H9 (cell line): ENCODE measurements around the gene LIX1. TPM values are rescaled to one million over a fixed set of nuclear protein-coding genes. Genes with fewer than 3 reads are reported as not detected.

Experiments used
- DNase-seq: peaks from one replicate; pipeline ENCODE4 v3.0.0-alpha.2; 2017
- H2AFZ ChIP-seq: one replicate; pipeline ENCODE4 v1.6.1; 2013; ENCODE audit warnings: mild to moderate bottlenecking, low read length, control low read depth, moderate library complexity
- H2AK5ac ChIP-seq: 2 replicates; pipeline ENCODE4 v1.6.1; 2013; ENCODE audit warnings: low read length, control low read depth, mixed read lengths; ENCODE audit not compliant: insufficient read length
- H2BK120ac ChIP-seq: one replicate; pipeline ENCODE4 v1.6.1; 2013; ENCODE audit warnings: low read depth, mild to moderate bottlenecking, low read length, control low read depth, inconsistent platforms; ENCODE audit not compliant: poor library complexity, severe bottlenecking
- H2BK12ac ChIP-seq: 2 replicates; pipeline ENCODE4 v1.6.1; 2013; ENCODE audit warnings: low read length, control low read depth, mixed read lengths, low read depth; ENCODE audit not compliant: insufficient read length
- H2BK15ac ChIP-seq: 2 replicates; pipeline ENCODE4 v1.6.1; 2013; ENCODE audit warnings: low read depth, low read length, control low read depth
- H2BK20ac ChIP-seq: one replicate; pipeline ENCODE4 v1.6.1; 2013; ENCODE audit warnings: low read depth, mild to moderate bottlenecking, low read length, control low read depth, inconsistent platforms; ENCODE audit not compliant: poor library complexity, severe bottlenecking
- H2BK5ac ChIP-seq: 2 replicates; pipeline ENCODE4 v1.6.1; 2013; ENCODE audit warnings: low read length, control low read depth, mixed read lengths; ENCODE audit not compliant: insufficient read length
- H3K14ac ChIP-seq: 2 replicates; pipeline ENCODE4 v1.6.1; 2013; ENCODE audit warnings: low read length, control low read depth; ENCODE audit not compliant: insufficient read depth
- H3K18ac ChIP-seq: 2 replicates; pipeline ENCODE4 v1.6.1; 2013; ENCODE audit warnings: low read depth, mild to moderate bottlenecking, mixed read lengths, low read length, control low read depth; ENCODE audit not compliant: insufficient read length
- H3K23ac ChIP-seq: 2 replicates; pipeline ENCODE4 v1.6.1; 2013; ENCODE audit warnings: low read length, control low read depth, mixed read lengths, low read depth; ENCODE audit not compliant: insufficient read length
- H3K23me2 ChIP-seq: 2 replicates; pipeline ENCODE4 v1.6.1; 2013; ENCODE audit warnings: low read depth, mild to moderate bottlenecking, mixed read lengths, low read length, control low read depth; ENCODE audit not compliant: insufficient read length, poor library complexity, severe bottlenecking
- H3K27ac ChIP-seq: 2 replicates; pipeline ENCODE4 v1.5.1; 2013; ENCODE audit warnings: low read length, control low read depth, mixed read lengths, low read depth; ENCODE audit not compliant: insufficient read length
- H3K27me3 ChIP-seq: 2 replicates; pipeline ENCODE4 v1.6.1; 2013; ENCODE audit warnings: low read length, control low read depth, inconsistent platforms; ENCODE audit not compliant: insufficient read depth
- H3K4ac ChIP-seq: 2 replicates; pipeline ENCODE4 v1.6.1; 2013; ENCODE audit warnings: low read depth, mild to moderate bottlenecking, control low read depth, inconsistent platforms, low read length, moderate library complexity
- H3K4me1 ChIP-seq: 2 replicates; pipeline ENCODE4 v1.6.1; 2013; ENCODE audit warnings: low read length, control low read depth, inconsistent platforms; ENCODE audit not compliant: insufficient read depth
- H3K4me2 ChIP-seq: 2 replicates; pipeline ENCODE4 v1.6.1; 2013; ENCODE audit warnings: low read length, control low read depth, mixed read lengths; ENCODE audit not compliant: insufficient read length, insufficient read depth
- H3K56ac ChIP-seq: 2 replicates; pipeline ENCODE4 v1.6.1; 2013; ENCODE audit warnings: low read depth, mild to moderate bottlenecking, mixed read lengths, low read length, control low read depth; ENCODE audit not compliant: insufficient read length
- H3K79me1 ChIP-seq: 2 replicates; pipeline ENCODE4 v1.6.1; 2013; ENCODE audit warnings: low read depth, mild to moderate bottlenecking, moderate library complexity, low read length, control low read depth, inconsistent platforms; ENCODE audit not compliant: insufficient read depth, poor library complexity, severe bottlenecking
- H3K79me2 ChIP-seq: 2 replicates; pipeline ENCODE4 v1.6.1; 2013; ENCODE audit warnings: low read length, control low read depth, inconsistent platforms; ENCODE audit not compliant: insufficient read depth
- H3K9ac ChIP-seq: 2 replicates; pipeline ENCODE4 v1.6.1; 2013; ENCODE audit warnings: low read length, control low read depth, mixed read lengths; ENCODE audit not compliant: insufficient read length; ENCODE audit errors: extremely low read depth
- H3K9me3 ChIP-seq: one replicate; pipeline ENCODE4 v1.6.1; 2013; ENCODE audit warnings: low read depth, low read length, inconsistent platforms; ENCODE audit not compliant: control insufficient read depth
- H3T11ph ChIP-seq: one replicate; pipeline ENCODE4 v1.6.1; 2013; ENCODE audit warnings: mild to moderate bottlenecking, low read length, control low read depth, inconsistent platforms
- H4K20me1 ChIP-seq: one replicate; pipeline ENCODE4 v1.6.1; 2013; ENCODE audit not compliant: control insufficient read depth, insufficient read length, insufficient read depth
- H4K5ac ChIP-seq: 2 replicates; pipeline ENCODE4 v1.6.1; 2013; ENCODE audit warnings: low read depth, mild to moderate bottlenecking, mixed read lengths, low read length, control low read depth; ENCODE audit not compliant: insufficient read length
- H4K8ac ChIP-seq: replicated peaks from 2 replicates; pipeline ENCODE4 v1.6.1; 2013; ENCODE audit warnings: low read length, control low read depth, mixed read lengths, low read depth; ENCODE audit not compliant: insufficient read length
- H4K91ac ChIP-seq: 2 replicates; pipeline ENCODE4 v1.6.1; 2013; ENCODE audit warnings: low read depth, mild to moderate bottlenecking, moderate library complexity, mixed read lengths, low read length, control low read depth; ENCODE audit not compliant: insufficient read length
- H3K27ac Mint-ChIP-seq, 3 experiments: 2 replicates in 2 of 3; 3 replicates in 1 of 3; pipeline ENCODE4 v1.8.0; 2020 to 2021; ENCODE audit warnings: mixed read lengths in 3 of 3, mild to moderate bottlenecking in 1 of 3, moderate library complexity in 1 of 3
- H3K27me3 Mint-ChIP-seq: 2 replicates; pipeline ENCODE4 v1.8.0; 2021; ENCODE audit warnings: low read depth, mild to moderate bottlenecking, moderate library complexity, mixed read lengths
- H3K36me3 Mint-ChIP-seq, 3 experiments: 2 replicates in 2 of 3; 3 replicates in 1 of 3; pipeline ENCODE4 v1.8.0; 2020 to 2021; ENCODE audit warnings: low read depth in 3 of 3, mixed read lengths in 3 of 3; ENCODE audit not compliant: insufficient read depth in 1 of 3
- H3K4me1 Mint-ChIP-seq, 2 experiments: 2 replicates each; pipeline ENCODE4 v1.8.0; 2020; ENCODE audit warnings: mixed read lengths in 2 of 2
- H3K4me3 Mint-ChIP-seq, 2 experiments: 2 replicates in 1 of 2; 3 replicates in 1 of 2; pipeline ENCODE4 v1.8.0; 2020 to 2021; ENCODE audit warnings: mild to moderate bottlenecking in 2 of 2, mixed read lengths in 2 of 2, moderate library complexity in 1 of 2
- H3K9me3 Mint-ChIP-seq, 2 experiments: 2 replicates in 1 of 2; 3 replicates in 1 of 2; pipeline ENCODE4 v1.8.0; 2020; ENCODE audit warnings: mild to moderate bottlenecking in 2 of 2, mixed read lengths in 2 of 2, moderate library complexity in 1 of 2
- WGBS: extraction: QIAGEN DNeasy Blood & Tissue Kit; methylation state at CpG from one replicate; pipeline ENCODE4 v1.1.7; 2013; ENCODE audit warnings: missing lambda C conversion rate, low lambda C conversion rate, mixed read lengths; ENCODE audit not compliant: insufficient read length; ENCODE audit errors: extremely low coverage; 5-methylcytosine and 5-hydroxymethylcytosine counted together
- total RNA-seq: library from RNA; stranded (reverse); gene quantifications from 2 replicates; pipeline ENCODE4 v1.2.1, GENCODE V29; 2021
- TF ChIP-seq, protein P1 (sequence below): fragments of 200-600 bp; sonication (generic); conservative IDR thresholded peaks from 3 replicates; pipeline ENCODE4 v1.8.0; 2021; ENCODE audit warnings: antibody characterized with exemption, mild to moderate bottlenecking

Gene LIX1
- total RNA-seq, 1 experiment from 2014 or later: 0.13 TPM

DNA sequence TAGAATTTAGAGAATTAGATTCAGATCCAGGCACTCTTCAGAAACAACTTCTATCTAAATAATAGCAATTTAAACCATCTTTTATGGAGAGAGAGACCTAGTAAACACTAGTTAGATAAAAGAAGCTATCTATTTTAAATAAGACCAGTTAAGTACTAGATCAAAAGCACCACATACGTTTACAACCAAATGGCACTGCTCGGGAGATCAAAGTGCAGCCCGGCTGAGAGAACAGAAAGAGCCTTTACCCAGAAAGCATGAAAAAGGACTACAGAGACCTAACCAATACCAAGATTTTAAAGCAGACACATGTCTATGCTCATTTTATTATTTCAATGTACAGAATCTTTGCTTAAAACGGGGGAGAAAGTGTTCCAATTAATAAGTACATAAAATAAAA is 30.8 kb downstream of the LIX1 start:
- no peaks in the 10 kb centered on the region for H3K9me3 ChIP-seq
- no peak overlapping the region for H4K8ac ChIP-seq
- Mint-ChIP-seq H3K4me1 (peaks cover 16 to 30% of the 10 kb centered on the region in 2 experiments), H3K4me3 (no peak overlapping the region), H3K9me3 (no peaks in the 10 kb centered on the region), H3K27ac (no peak overlapping the region), H3K36me3 (no peaks in the 10 kb centered on the region), H3K27me3 (no peaks in the 10 kb centered on the region; the same call in 1 of the 2 replicates)
- H2AK5ac ChIP-seq: no peak overlapping the region
- H3K9ac ChIP-seq: no peak overlapping the region
- TF ChIP-seq, protein P1, sequence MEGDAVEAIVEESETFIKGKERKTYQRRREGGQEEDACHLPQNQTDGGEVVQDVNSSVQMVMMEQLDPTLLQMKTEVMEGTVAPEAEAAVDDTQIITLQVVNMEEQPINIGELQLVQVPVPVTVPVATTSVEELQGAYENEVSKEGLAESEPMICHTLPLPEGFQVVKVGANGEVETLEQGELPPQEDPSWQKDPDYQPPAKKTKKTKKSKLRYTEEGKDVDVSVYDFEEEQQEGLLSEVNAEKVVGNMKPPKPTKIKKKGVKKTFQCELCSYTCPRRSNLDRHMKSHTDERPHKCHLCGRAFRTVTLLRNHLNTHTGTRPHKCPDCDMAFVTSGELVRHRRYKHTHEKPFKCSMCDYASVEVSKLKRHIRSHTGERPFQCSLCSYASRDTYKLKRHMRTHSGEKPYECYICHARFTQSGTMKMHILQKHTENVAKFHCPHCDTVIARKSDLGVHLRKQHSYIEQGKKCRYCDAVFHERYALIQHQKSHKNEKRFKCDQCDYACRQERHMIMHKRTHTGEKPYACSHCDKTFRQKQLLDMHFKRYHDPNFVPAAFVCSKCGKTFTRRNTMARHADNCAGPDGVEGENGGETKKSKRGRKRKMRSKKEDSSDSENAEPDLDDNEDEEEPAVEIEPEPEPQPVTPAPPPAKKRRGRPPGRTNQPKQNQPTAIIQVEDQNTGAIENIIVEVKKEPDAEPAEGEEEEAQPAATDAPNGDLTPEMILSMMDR: no peak
- H3K79me1 ChIP-seq: no peaks in the 10 kb centered on the region
- no peaks in the 10 kb centered on the region for H3K23me2 ChIP-seq
- no peak overlapping the region for H2BK5ac ChIP-seq
- no peak for DNase-seq
- no peak overlapping the region for H3K23ac ChIP-seq
- no peak overlapping the region for H3K18ac ChIP-seq
- H3K4ac ChIP-seq: no peak overlapping the region
- no CpG with 5 or more reads among the region's 4 CpGs for WGBS
- no peak overlapping the region for H3K14ac ChIP-seq
- H3K27me3 ChIP-seq: no peaks in the 10 kb centered on the region
- no peak overlapping the region for H4K5ac ChIP-seq
- H3K27ac ChIP-seq: no peak overlapping the region
- no peaks in the 10 kb centered on the region for H4K20me1 ChIP-seq
- H2BK20ac ChIP-seq: no peak overlapping the region
- H3K79me2 ChIP-seq: no peaks in the 10 kb centered on the region
- H2BK15ac ChIP-seq: no peak overlapping the region
- H3K4me2 ChIP-seq: no peak overlapping the region
- no peaks in the 10 kb centered on the region for H3K4me1 ChIP-seq
- H3K56ac ChIP-seq: no peak overlapping the region
- no peak overlapping the region for H3T11ph ChIP-seq
- H2BK12ac ChIP-seq: no peak overlapping the region
- no peak overlapping the region for H2BK120ac ChIP-seq
- no peak overlapping the region for H2AFZ ChIP-seq
- H4K91ac ChIP-seq: no peak overlapping the region
